ENCODE measurements around the gene GATD1.
A peak's percentile ranks its signal among the peaks of the same experiment; 100 is the strongest.

Gene GATD1

DNA sequence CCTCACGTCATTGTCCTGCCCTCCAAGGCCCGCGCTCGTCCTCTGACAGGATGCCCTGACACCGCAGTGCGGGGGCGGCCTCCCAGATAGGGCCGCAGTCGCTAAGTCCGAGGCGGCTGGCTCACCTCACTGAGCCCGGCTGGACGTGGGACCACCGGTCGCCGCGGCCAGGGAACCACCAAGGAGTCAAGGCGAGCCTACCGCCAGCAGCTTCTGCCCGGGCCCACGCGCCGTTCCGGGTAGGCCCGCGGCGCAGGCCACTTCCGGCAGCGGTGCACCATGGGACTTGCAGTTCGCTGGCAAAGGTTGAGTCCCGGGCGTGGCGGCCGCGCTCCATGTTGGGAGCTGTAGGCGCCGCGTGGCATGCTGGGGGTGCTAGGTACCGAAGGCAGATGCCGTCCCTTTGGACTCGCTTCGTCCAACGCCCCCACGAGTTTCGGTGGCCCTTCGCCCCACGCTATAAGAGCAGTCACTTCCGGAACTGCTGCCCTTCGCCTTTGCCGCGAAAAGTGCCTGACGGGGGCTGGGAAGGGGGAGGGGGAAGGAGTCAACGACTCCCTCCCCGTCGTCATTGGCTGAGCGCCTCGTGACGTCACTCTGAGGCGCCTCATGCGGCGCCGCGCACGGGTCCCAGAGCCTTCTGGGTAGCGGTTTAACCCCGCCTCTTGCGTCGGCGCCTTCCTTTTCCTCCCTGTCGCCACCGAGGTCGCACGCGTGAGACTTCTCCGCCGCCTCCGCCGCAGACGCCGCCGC is 32.2 kb upstream of the GATD1 start, which contains the start of gene RPLP2:
RPLP2 (plus strand) TSS at position 681 of the 753 bp plus-strand sequence. CDS start 268 bp downstream, outside the sequence.
- Histone ChIP-seq H3K4me2 (ENCODE audit: low read length) (peak within 1 kb of the TSS; percentile 98), H3K27me3 (ENCODE audit: control insufficient read depth, insufficient read depth, low read length) (no peaks in the 10 kb centered on the region), H3K9me3 (replicated peaks; ENCODE audit: low read length) (no peaks in the 10 kb centered on the region), H3K9ac (ENCODE audit: low read depth, low read length) (peak within 1 kb of the TSS; percentile 93), H3K4me3 (ENCODE audit: low read length) (peak within 1 kb of the TSS; percentile 79), H3K4me1 (ENCODE audit: control insufficient read depth, insufficient read depth, low read length) (peaks cover 29% of the 10 kb centered on the region), H3K36me3 (ENCODE audit: insufficient read depth, low read length) (peaks cover 36% of the 10 kb centered on the region)

DNA sequence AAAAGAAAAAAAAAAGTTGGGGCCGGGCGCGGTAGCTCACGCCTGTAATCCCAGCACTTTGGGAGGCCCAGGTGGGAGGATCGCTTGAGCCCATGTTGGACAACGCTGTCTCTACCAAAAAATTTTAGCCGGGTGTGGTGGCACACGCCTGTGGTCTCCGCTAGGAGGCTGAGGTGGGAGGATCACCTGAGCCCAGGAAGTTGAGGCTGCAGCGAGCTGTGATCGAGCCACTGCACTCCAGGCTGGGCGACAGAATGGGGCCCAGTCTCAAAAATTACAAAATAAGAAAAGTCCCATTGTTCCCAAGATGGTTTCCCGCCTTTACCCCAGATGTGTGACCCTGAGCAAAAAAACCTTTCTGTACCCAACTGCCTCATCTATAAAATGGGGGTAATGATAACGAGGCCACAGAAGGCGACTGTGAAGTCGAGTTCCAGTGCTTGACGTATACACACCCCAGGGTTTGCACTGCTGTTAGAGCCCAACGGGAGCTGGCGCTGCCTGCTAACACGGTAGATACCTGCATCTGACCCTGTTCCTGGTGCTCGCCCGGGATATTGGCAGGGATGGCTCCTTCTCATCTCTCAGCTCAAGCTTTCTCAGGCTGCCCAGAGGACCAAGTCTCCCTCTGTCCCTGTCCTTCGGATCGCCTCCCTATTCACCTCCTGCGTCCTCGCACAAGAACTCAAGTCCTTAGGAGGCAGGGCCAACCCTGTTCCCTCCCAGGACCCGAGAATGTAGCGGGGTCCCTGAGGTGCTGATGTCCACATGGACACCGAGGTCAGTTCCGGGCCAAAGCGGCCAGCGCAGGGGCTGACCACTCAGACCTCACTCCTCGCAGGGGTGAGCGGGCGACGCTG is 31.4 kb upstream of the GATD1 start:
- Histone ChIP-seq H3K4me1 (ENCODE audit: control insufficient read depth, insufficient read depth, low read length) (peaks cover 37% of the 10 kb centered on the region), H3K9ac (ENCODE audit: low read depth, low read length) (peak overlapping the region; percentile 93), H3K27me3 (ENCODE audit: control insufficient read depth, insufficient read depth, low read length) (no peaks in the 10 kb centered on the region), H3K9me3 (replicated peaks; ENCODE audit: low read length) (no peaks in the 10 kb centered on the region), H3K4me3 (ENCODE audit: low read length) (peak overlapping the region; percentile 79), H3K36me3 (ENCODE audit: insufficient read depth, low read length) (peaks cover 32% of the 10 kb centered on the region), H3K4me2 (ENCODE audit: low read length) (peak overlapping the region; percentile 98)

DNA sequence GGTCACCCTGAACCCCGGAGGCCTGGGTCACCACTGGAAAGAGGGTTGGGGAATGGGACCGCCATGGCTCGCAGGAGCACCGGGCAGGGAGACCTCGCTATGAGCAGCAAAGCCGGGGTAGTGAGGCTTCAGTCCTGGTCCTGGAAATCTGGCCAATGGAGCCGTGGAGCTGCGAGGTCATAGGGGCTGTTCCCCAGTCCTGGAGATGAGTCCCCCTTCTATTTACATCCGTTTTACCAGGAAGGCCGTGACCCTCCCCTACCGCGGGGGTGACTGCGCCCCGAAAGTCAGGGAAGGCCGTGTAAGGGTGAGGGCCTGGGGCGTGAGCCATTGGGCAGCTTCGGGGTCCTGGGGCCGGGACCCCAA is 27.3 kb upstream of the GATD1 start:
- Histone ChIP-seq H3K9ac (ENCODE audit: low read depth, low read length) (peak overlapping the region; percentile 81), H3K4me2 (ENCODE audit: low read length) (peak overlapping the region; percentile 88), H3K27me3 (ENCODE audit: control insufficient read depth, insufficient read depth, low read length) (no peaks in the 10 kb centered on the region), H3K4me3 (ENCODE audit: low read length) (peak overlapping the region; percentile 66), H3K36me3 (ENCODE audit: insufficient read depth, low read length) (peaks cover 20% of the 10 kb centered on the region), H3K4me1 (ENCODE audit: control insufficient read depth, insufficient read depth, low read length) (peaks cover 20% of the 10 kb centered on the region), H3K9me3 (replicated peaks; ENCODE audit: low read length) (no peaks in the 10 kb centered on the region)

DNA sequence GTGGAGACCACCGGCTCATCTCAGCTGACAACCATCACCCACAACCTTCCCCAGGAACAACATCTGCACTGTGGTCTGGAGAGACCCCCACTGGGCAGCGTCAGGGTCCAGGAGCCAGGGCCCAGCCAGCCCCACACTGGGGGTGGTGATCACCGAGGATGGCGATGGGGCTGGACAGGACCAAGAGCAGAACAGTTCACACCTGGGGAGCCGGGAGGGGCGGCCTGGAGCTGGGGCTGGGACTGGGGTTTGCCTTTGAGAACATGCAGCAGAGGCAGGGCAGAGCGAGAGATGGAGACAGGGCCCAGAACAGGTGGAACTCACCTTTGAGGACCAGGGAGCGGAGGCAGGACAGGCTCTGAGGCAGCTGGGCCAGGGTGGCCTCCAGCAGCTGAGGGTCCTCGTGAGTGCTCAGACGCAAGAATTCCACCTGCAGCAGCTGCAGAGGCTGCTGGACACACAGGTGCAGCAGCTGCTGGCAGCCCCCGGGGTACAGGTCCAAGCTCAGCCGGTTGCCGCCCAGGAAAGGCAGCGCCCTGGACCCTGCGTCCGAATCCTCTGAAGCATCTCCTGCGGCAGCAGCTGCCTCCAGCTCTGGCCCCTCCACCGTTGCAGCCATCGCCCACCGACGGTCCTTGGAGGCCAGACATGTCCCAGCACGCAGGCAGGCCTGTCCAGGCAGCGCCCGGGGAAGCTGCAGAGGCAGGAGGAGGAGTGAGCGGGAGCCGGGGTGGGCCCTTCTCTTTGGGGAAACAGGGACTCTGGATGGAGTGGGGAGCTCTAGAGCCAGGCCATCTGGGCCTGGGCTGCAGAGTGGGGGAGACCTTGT is 26.7 kb upstream of the GATD1 start:
- Histone ChIP-seq H3K4me3 (ENCODE audit: low read length) (peak overlapping the region; percentile 66), H3K9ac (ENCODE audit: low read depth, low read length) (peak overlapping the region; percentile 81), H3K27me3 (ENCODE audit: control insufficient read depth, insufficient read depth, low read length) (no peaks in the 10 kb centered on the region), H3K36me3 (ENCODE audit: insufficient read depth, low read length) (peaks cover 20% of the 10 kb centered on the region), H3K4me2 (ENCODE audit: low read length) (peak overlapping the region; percentile 88), H3K9me3 (replicated peaks; ENCODE audit: low read length) (no peaks in the 10 kb centered on the region), H3K4me1 (ENCODE audit: control insufficient read depth, insufficient read depth, low read length) (peaks cover 20% of the 10 kb centered on the region)

DNA sequence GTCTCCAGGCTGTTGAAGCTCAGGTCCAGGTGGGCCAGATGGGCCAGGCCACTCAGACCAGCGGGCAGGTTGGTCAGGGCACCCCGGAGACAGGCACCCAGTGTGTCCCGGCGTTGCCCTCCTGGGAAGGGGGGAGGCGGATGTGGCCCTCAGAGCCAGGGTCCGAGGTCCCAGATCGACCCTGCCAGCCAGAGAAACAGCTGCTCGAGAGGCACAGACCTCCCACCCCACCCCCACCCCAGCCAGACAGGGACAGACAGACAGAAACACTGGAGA is 26.1 kb upstream of the GATD1 start:
- Histone ChIP-seq H3K9me3 (replicated peaks; ENCODE audit: low read length) (no peaks in the 10 kb centered on the region), H3K36me3 (ENCODE audit: insufficient read depth, low read length) (peaks cover 20% of the 10 kb centered on the region), H3K27me3 (ENCODE audit: control insufficient read depth, insufficient read depth, low read length) (no peaks in the 10 kb centered on the region), H3K4me2 (ENCODE audit: low read length) (peak overlapping the region; percentile 88), H3K9ac (ENCODE audit: low read depth, low read length) (no peak overlapping the region), H3K4me3 (ENCODE audit: low read length) (no peak overlapping the region), H3K4me1 (ENCODE audit: control insufficient read depth, insufficient read depth, low read length) (peaks cover 20% of the 10 kb centered on the region)

DNA sequence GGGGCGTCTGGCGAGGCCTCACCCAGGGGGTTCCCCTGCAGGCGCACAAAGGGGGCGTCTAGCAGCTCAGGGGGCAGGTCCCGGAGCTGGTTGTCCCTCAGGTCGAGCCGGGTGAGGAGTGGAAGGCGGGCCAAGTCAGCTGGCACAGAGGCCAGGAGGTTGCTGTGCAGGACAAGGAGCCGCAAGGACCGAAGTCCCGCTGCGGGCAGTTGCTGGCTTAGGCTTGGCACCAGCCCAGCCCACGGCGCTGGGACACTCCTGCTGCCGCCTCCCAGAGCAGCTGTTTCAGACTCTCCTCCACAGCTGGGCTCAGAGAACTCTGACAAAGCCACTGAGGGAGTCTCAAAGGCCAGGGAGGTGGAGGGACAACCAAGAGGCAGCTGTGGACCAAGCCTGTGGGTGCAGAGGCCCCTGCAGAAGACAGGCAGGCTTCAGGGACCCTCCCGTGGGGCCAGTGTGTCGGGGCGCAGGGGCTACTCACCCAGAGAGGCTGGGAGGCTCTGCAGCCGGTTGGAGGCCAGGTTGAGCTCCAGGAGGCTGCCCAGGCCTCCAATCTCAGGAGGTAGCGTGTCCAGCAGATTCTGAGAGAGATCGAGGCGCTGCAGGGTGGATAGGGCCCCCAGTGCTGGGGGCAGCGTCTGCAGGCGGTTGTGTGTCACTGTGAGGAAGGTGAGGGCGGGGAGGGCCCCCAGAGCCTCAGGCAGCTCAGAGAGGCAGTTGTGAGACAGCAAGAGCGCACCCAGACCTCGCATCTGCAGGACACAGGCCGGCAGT is 25.6 kb upstream of the GATD1 start:
- Histone ChIP-seq H3K36me3 (ENCODE audit: insufficient read depth, low read length) (peaks cover 20% of the 10 kb centered on the region), H3K9ac (ENCODE audit: low read depth, low read length) (no peak overlapping the region), H3K4me3 (ENCODE audit: low read length) (no peak overlapping the region), H3K4me1 (ENCODE audit: control insufficient read depth, insufficient read depth, low read length) (peaks cover 20% of the 10 kb centered on the region), H3K27me3 (ENCODE audit: control insufficient read depth, insufficient read depth, low read length) (no peaks in the 10 kb centered on the region), H3K4me2 (ENCODE audit: low read length) (no peak overlapping the region), H3K9me3 (replicated peaks; ENCODE audit: low read length) (no peaks in the 10 kb centered on the region)

DNA sequence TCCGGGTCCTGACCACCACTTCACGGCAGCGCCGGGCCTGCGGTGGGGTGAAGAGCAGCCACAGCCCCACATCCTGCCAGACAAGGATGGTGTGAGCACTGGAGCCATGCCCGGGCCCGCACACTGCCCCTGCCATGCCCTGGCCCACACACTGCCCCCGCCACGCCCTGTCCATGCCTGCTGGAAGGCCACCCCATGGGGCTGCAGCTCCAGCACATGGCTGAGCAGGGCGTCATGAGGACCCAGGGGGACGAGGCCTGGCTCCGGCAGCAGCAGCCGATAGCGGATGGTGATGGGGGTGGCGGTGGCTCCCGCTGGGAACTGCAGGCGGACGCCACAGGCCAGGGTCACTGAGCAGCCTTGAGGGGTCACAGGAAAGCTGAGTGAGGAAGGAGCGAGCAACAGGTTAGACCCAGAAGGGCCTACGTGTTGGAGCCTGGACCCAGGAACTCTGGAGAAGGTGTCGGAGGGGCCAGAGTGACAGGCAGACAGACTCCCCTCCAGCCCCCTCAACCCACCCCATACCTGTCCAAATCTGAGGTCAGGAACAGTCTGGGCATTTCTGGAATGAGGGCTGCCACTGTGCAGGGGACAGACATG is 24.8 kb upstream of the GATD1 start:
- Histone ChIP-seq H3K9me3 (replicated peaks; ENCODE audit: low read length) (no peaks in the 10 kb centered on the region), H3K9ac (ENCODE audit: low read depth, low read length) (no peak overlapping the region), H3K27me3 (ENCODE audit: control insufficient read depth, insufficient read depth, low read length) (no peaks in the 10 kb centered on the region), H3K36me3 (ENCODE audit: insufficient read depth, low read length) (peaks cover 20% of the 10 kb centered on the region), H3K4me3 (ENCODE audit: low read length) (no peak overlapping the region), H3K4me2 (ENCODE audit: low read length) (no peak overlapping the region), H3K4me1 (ENCODE audit: control insufficient read depth, insufficient read depth, low read length) (peaks cover 20% of the 10 kb centered on the region)

DNA sequence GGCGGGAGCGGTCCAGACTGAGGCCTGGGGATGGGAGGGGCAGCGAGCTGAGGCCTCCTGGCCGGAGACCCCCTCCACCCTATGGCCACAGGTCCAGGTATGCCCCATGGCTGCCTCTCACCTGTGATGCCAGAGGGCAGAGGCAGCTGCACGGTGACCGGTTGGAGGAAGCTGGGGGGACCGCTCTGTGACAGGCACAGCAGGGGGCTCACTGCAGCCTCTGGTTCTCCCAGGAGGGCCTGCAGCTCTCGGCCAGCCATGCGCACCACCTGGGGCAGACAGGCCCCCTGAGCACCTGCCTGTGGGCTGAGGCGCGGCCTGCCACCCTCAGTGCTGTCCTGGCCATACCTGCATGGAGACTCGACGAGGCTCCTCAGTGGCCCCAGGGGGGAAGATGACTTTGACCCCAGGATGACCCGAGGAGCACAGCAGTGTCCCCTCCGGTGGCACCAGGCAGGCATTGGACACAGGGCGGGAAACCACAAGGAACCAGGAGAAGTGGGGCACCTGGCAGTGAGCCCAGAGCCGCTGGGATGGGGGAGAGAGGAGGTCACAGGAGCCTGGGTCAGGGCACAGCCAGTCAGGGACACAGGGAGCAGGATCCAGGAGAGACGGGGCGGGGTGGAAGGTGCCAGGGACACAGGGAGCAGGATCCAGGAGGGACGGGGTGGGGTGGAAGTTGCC is 24.0 kb upstream of the GATD1 start:
- Histone ChIP-seq H3K36me3 (ENCODE audit: insufficient read depth, low read length) (peaks cover 20% of the 10 kb centered on the region), H3K4me1 (ENCODE audit: control insufficient read depth, insufficient read depth, low read length) (peaks cover 29% of the 10 kb centered on the region), H3K9ac (ENCODE audit: low read depth, low read length) (no peak overlapping the region), H3K4me2 (ENCODE audit: low read length) (no peak overlapping the region), H3K9me3 (replicated peaks; ENCODE audit: low read length) (no peaks in the 10 kb centered on the region), H3K4me3 (ENCODE audit: low read length) (no peak overlapping the region), H3K27me3 (ENCODE audit: control insufficient read depth, insufficient read depth, low read length) (no peaks in the 10 kb centered on the region)

DNA sequence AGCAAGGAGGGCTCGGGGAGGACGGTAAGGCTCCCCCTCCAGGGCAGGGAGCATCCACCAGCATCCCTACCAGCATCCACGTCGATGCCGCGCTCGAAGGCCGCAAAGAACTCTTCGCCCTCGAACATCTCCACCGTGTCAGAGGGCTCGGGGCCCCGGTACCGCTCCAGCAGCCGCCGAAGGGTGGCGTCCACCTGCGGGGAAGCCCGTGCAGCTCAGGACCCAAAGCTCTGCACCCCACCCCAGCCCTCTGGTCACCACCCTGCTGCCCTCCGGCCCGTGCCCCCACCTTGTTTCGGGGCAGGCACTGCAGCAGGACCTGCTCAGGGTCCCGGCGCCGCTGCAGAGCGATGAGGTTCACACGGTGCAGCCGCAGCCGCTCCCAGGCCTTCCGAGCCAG is 23.2 kb upstream of the GATD1 start:
- H3K4me2 ChIP-seq (ENCODE audit: low read length), result no peak overlapping the region
- peaks cover 20% of the 10 kb centered on the region for H3K36me3 ChIP-seq (ENCODE audit: insufficient read depth, low read length)
- no peaks in the 10 kb centered on the region for H3K27me3 ChIP-seq (ENCODE audit: control insufficient read depth, insufficient read depth, low read length)
- H3K4me3 ChIP-seq (ENCODE audit: low read length), result no peak overlapping the region
- peaks cover 34% of the 10 kb centered on the region for H3K4me1 ChIP-seq (ENCODE audit: control insufficient read depth, insufficient read depth, low read length)
- H3K9me3 ChIP-seq (replicated peaks; ENCODE audit: low read length), result no peaks in the 10 kb centered on the region
- H3K9ac ChIP-seq (ENCODE audit: low read depth, low read length), result no peak overlapping the region

DNA sequence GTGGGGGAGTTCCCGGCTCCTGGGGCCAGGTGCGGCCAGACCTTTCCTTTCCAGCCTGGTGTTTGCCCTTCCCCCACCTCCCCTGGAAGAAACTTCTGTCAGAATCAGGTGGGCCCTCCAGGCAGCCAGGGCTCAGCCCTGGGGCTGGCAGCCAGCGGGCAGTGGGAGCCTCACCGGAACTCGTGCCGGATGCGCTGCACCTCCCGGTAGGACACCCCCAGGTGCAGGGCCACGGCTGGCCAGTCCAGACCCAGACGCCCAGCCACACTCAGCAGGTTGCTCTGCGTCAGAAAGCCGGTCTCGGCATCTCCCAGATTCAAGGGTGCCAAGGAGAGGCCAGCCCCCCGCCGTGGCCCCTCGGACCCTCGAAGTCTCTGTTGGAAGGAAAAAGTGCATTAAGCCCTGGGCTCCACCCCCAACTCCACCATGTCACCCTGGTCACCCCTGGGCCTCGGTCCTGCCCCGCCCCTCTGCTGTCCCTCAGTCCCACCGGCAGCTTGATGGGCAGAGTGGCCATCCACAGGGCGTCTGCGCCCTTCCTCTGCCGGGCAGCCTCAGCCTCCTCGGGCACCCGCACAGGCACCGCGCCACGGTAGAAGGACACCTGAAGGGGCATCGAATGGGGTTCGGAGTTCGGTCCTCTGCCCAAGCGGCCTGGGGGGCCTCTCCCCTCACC is 22.5 kb upstream of the GATD1 start:
- peaks cover 20% of the 10 kb centered on the region for H3K36me3 ChIP-seq (ENCODE audit: insufficient read depth, low read length)
- H3K4me3 ChIP-seq (ENCODE audit: low read length), result no peak overlapping the region
- H3K9me3 ChIP-seq (replicated peaks; ENCODE audit: low read length), result no peaks in the 10 kb centered on the region
- no peaks in the 10 kb centered on the region for H3K27me3 ChIP-seq (ENCODE audit: control insufficient read depth, insufficient read depth, low read length)
- no peak overlapping the region for H3K4me2 ChIP-seq (ENCODE audit: low read length)
- H3K4me1 ChIP-seq (ENCODE audit: control insufficient read depth, insufficient read depth, low read length), result peaks cover 37% of the 10 kb centered on the region
- no peak overlapping the region for H3K9ac ChIP-seq (ENCODE audit: low read depth, low read length)
